ENCODE measurements around the gene SNX9.
"Not testable (repeated sequence)": the region's sequence is repeated elsewhere in the genome, so short reads cannot be mapped to it uniquely, and the experiment has no call there.

The SNX9 gene

GRCh38 chr6:157942351-157942750 lies 119.3 kb downstream of the SNX9 start:
- in situ Hi-C loops (cut with HindIII; ENCODE audit: low pct_unique_long_range_greater_than_20kb, low sequenced_read_pairs): no loop called here
- TF ChIP-seq JUND (IDR thresholded peaks at IDR 0.05; ENCODE audit: low read depth): no peak
- no peak for DNase-seq (ENCODE audit: low read depth in 1 of 2, low spot score in 1 of 2)

GRCh38 chr6:157943249-157943963 lies 120.4 kb downstream of the SNX9 start:
- DNase-seq (ENCODE audit: low read depth in 1 of 2, low spot score in 1 of 2): no peak
- in situ Hi-C loops (cut with HindIII; ENCODE audit: low pct_unique_long_range_greater_than_20kb, low sequenced_read_pairs): no loop called here
- no peak for TF ChIP-seq JUND (IDR thresholded peaks at IDR 0.05; ENCODE audit: low read depth)

GRCh38 chr6:157943964-157944283 lies 120.9 kb downstream of the SNX9 start:
- in situ Hi-C loops (cut with HindIII; ENCODE audit: low pct_unique_long_range_greater_than_20kb, low sequenced_read_pairs): no loop called here
- no peak for DNase-seq (ENCODE audit: low read depth in 1 of 2, low spot score in 1 of 2)
- TF ChIP-seq JUND (IDR thresholded peaks at IDR 0.05; ENCODE audit: low read depth): no peak

DNA sequence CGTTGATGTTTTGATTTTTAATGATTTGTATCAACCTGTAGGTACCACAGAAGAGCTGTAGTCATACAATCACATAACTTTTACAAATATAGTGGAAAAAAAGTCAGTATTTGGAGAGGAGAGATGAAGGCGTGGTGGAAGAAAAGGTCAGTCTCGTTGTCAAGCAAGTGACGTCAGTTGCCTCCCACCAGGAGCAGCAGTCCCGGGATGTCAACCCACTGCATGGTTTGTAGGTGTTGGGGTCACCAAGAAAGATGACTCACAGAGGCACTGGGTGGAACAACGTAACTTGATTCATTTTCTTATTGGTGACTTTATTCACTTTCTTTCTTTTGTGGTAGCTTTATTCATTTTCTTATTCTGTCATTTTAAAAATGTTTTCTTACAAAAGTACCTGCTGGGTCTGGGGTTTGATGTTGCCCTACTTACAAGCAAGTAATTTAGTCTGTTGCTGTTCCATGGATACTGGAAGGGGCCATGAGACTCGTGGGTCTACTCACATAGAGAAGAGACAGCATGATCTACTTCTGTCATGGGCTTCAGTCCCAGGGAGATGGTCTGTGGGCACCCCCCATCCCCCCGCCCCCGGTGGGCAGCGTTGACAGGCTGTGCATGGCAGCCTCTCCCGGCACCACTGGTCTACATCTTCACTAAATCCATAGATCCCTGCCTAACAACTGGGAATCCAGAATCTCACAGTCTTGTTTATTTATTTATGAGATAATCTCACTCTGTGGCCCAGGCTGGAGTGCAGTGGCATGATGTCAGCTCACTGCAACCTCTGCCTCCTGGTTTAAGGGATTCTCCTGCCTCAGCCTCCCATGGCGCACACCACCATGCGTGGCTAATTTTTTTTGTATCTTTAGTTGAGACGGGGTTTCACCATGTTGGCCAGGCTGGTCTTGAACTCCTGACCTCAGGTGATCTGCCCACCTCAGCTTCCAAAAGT lies 122.2 kb downstream of the SNX9 start:
- no peak for DNase-seq (ENCODE audit: low read depth in 1 of 2, low spot score in 1 of 2)
- TF ChIP-seq JUND (IDR thresholded peaks at IDR 0.05; ENCODE audit: low read depth): no peak
- in situ Hi-C loops (cut with HindIII; ENCODE audit: low pct_unique_long_range_greater_than_20kb, low sequenced_read_pairs): no loop called here

- DNase-seq (ENCODE audit: low read depth in 1 of 2, low spot score in 1 of 2): no peak
- TF ChIP-seq JUND (IDR thresholded peaks at IDR 0.05; ENCODE audit: low read depth): no peak
- in situ Hi-C loops (cut with HindIII; ENCODE audit: low pct_unique_long_range_greater_than_20kb, low sequenced_read_pairs): no loop called here
Measured at GRCh38 chr6:157946053-157946617, 123.1 kb downstream of the SNX9 start.

DNA sequence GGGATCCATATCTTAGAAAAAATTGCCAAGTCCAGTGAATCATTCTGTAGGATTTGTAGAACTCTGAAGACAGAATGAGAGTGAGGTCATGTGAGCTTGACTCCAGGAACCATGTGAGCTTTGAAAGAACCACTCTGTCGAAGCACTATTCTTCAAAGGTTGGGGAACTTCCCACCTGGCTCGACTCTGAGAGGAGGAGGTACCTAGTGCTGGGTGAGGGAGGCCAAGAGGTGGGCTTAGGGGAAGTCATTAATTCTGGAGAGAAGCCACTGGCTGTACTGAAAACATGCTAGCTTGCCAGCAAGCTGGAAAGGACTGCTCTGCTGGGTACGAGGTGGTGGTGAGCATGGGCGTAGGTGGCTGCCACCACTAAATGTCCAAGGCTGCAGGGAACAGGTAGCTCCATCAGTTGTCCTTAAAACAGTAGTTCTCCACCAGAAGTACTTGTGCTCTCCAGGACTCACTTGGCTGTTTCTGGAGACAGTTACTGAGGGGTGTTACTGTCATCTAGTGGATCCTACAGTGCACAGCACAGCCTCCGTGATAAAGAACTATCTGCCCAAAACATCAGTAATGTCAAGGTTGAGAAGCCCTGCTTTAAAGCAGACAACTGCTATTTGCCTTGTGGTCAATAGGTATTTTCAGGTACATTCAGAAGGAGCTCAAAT lies 124.0 kb downstream of the SNX9 start:
- TF ChIP-seq JUND (IDR thresholded peaks at IDR 0.05; ENCODE audit: low read depth): no peak
- in situ Hi-C loops (cut with HindIII; ENCODE audit: low pct_unique_long_range_greater_than_20kb, low sequenced_read_pairs): no loop called here
- DNase-seq (ENCODE audit: low read depth in 1 of 2, low spot score in 1 of 2): peak; percentile 39 to 70

DNA sequence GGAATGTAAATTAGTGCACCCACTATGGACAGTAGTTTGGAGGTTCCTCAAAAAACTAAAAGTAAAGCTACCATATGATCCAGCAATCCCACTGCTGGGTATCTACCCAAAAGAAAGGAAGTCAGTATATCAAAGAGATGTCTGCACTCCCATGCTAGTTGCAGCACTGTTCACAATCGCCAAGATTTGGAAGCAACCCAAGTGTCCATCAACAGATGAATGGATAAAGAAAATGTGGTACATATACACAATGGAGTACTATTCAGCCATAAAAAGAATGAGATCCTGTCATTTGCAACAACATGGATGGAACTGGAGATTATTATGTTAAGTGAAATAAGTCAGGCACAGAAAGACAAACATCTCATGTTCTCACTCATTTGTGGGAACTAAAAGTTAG lies 127.9 kb downstream of the SNX9 start:
- DNase-seq (ENCODE audit: low read depth in 1 of 2, low spot score in 1 of 2); in situ Hi-C loops (cut with HindIII; ENCODE audit: low pct_unique_long_range_greater_than_20kb, low sequenced_read_pairs): not testable (repeated sequence)

- in situ Hi-C loops (cut with HindIII; ENCODE audit: low pct_unique_long_range_greater_than_20kb, low sequenced_read_pairs): no loop called here
- no peak for DNase-seq (ENCODE audit: low read depth in 1 of 2, low spot score in 1 of 2)
- TF ChIP-seq JUND (IDR thresholded peaks at IDR 0.05; ENCODE audit: low read depth): no peak
Measured at GRCh38 chr6:157951828-157952227, 128.8 kb downstream of the SNX9 start.

DNA sequence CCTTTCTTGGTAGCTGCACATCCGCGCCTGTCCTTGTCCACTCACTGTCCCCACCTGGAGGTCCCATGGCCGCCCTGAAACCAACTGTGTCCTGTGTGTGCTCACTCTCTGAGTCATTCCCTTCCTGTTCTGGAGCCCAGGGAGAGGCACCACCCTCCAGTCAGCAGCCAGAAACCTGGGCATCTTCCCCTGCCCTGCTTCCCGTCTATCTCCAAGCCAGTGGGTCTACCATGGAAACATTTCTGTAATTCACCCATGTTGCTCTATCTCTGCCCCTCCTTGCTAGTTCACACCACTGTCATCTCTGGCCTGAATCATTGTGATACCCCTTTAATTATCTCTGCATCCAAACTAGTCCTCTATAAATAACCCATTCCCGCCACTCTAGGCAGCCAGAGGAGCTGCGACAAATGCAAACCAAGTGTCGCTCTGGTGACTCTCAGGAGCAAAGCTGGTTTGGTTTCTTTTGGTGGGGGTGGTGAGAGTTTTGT lies 129.9 kb downstream of the SNX9 start:
- DNase-seq (ENCODE audit: low read depth in 1 of 2, low spot score in 1 of 2): peak in 1 of 2 experiments; percentile 71
- TF ChIP-seq JUND (IDR thresholded peaks at IDR 0.05; ENCODE audit: low read depth): no peak
- in situ Hi-C loops (cut with HindIII; ENCODE audit: low pct_unique_long_range_greater_than_20kb, low sequenced_read_pairs): no loop called here

DNA sequence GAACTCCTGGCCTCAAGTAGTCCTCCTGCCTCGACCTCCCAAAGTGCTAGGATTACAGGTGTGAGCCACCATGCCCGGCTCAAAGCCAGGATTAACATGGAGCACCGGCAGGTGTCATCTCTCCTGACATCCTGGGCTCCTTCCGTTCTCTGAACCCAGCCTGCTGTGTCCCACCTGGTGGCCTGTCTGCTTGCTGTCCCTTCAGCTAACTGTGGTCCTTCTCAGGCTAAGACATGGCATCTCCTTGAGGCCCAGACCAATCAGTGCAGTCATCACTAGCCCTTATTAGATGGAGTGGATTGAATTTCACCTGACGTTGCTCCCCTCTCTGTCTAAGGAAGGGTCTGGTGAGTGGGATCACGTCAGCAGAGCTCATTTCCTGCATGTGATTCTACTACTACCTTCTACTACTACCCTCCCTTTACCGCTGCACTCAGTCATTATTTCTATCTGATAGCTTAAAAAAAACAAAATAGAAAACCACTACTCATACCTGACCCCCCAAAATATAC lies 130.6 kb downstream of the SNX9 start:
- no peak for TF ChIP-seq JUND (IDR thresholded peaks at IDR 0.05; ENCODE audit: low read depth)
- in situ Hi-C loops (cut with HindIII; ENCODE audit: low pct_unique_long_range_greater_than_20kb, low sequenced_read_pairs): no loop called here
- DNase-seq (ENCODE audit: low read depth in 1 of 2, low spot score in 1 of 2): no peak

DNA sequence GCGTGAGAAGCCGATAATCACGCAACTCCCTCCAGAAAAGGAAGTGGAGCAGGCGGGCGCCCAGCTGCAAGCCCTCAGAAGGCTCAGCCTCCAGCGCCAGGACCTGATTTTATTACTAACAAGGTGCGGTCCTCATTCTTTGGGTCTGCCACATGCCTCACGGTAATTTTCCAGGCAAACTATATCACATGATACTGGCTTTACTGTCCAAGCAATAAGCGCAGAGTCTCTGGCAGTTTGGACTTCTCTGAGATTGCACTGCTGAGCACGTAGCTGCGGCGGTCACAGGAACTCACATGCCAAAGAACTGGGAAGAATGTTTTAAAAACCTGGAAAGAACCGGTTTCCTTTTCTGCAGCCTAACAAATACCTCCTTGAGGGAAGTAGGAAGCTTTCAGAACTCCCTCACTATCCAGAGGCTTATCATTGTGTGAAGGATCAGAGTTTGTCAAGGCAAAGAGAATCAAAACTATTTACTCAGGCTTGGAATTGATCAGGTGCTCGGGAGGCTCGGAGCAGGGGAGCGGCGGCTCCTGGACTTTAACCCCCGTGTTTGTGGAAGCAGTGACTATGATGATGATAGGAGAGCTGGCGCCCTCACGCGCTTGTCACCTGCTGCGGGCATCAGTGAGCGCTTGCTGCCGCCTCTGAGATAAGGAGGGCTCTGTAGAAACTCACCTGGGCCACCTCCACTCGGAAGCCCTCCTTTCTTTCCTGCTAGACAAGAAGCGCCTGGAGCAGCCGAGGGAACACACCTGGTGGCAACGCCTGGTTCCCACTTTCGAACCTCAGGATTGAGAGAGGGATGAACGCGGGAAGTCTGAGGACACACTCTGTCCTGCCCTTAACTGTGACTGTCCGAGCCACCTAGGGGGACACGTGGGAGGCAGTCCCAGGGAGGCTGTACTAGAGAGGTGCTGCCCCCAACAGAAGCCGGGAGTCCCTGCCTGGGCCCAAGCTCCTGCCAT lies 131.4 kb downstream of the SNX9 start:
- in situ Hi-C loops (cut with HindIII; ENCODE audit: low pct_unique_long_range_greater_than_20kb, low sequenced_read_pairs): no loop called here
- DNase-seq (ENCODE audit: low read depth in 1 of 2, low spot score in 1 of 2): peak in 1 of 2 experiments; percentile 32
- no peak for TF ChIP-seq JUND (IDR thresholded peaks at IDR 0.05; ENCODE audit: low read depth)
